ENCODE data around the gene HOXD10.

HOXD10 gene

DNA sequence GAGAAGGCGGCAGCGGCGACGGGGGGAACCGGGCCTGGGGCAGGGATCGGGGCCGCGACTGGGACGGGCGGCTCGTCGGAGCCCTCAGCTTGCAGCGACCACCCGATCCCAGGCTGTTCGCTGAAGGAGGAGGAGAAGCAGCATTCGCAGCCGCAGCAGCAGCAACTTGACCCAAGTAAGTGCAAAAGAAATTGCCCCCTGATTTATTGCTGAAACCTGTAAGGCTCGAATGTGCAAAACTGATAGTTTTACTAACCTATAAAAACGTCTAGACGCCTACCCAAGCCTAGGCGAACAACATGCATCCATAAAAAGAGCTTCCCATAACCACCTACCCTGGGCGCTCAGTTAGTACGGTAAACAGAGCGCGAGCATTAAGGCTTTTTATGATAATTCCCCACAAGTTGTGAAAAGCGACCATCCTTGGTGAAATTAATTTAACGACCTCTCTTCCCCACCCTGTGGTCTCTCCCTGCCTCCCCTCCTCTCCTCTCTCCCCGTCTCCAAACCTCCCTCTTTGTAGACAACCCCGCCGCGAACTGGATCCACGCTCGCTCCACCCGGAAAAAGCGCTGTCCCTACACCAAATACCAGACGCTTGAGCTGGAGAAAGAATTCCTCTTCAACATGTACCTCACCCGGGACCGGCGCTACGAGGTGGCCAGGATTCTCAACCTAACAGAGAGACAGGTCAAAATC is 7.0 kb downstream of the HOXD10 start:
- FAIRE-seq: no peak

DNA sequence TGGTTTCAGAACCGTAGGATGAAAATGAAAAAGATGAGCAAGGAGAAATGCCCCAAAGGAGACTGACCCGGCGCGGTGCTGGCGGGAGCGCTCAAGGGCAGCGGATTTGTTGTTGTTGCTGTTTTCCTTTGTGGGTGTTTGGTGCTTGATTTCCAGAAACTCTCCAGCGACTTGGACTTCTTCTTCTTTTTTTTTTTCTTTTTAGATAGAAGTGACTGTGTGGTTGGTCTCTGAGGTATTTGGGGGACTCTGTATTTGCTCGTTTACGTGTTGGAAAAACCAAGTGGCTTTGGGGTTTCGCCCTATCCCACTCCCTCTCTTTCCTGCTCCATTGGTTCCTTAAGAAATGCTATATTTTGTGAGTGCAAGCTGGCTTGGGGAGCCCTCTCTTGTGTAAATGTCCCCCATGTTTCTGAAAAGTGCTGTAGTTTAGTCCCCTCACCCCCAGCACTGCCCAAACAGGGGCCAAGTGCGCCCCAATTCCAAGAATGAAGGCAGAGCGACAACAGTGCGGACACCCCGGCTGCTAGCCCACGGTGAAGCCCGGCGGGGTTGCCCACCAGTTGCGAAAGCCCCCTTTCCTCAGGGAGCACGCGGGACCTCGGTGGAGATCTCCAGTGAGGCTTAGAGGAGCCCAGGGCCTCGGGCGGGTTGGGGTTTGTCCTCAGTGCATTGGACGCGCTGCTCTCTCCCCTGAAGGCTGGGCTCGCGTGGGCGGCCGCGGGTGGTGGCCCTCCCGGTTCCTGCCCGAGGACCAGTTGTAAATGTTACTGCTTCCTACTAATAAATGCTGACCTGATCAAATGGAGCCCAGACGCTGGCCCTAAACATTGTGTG is 7.8 kb downstream of the HOXD10 start:
- no peak for FAIRE-seq

GRCh38 chr2:176124947-176125771 is 8.6 kb downstream of the HOXD10 start:
- no peak for FAIRE-seq

DNA sequence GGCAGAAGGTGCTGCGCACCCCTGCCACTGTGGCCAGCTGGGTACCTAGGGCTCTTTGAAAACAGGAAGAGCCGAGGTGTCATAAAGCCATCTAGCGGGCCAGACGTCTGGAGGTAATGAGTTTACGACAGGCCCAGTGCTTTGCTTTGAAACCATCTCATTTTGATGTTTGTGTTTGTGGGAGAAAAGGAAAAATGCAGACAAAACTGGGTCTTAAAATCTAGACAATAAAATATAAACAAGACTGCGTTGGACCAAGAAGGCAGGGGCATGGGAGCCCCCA is 9.1 kb downstream of the HOXD10 start:
- FAIRE-seq: no peak

GRCh38 chr2:176126929-176127773 is 10.6 kb downstream of the HOXD10 start:
- peak; percentile 36 for FAIRE-seq

DNA sequence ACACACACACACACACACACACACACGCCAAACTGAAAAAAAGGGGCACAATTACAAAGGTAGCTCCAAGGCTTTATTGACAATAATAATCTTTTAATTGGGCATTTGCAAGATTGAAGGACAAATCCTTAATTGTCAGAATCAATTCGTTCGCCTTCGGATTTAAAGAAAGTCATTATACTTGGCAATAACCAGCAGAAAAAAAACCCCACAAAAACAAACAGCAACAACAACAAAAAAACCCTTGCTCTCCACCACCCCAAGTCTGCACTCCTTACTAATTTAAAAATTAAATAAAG is 11.1 kb downstream of the HOXD10 start:
- no peak for FAIRE-seq

GRCh38 chr2:176128172-176128981 is 11.8 kb downstream of the HOXD10 start:
- FAIRE-seq: no peak

DNA sequence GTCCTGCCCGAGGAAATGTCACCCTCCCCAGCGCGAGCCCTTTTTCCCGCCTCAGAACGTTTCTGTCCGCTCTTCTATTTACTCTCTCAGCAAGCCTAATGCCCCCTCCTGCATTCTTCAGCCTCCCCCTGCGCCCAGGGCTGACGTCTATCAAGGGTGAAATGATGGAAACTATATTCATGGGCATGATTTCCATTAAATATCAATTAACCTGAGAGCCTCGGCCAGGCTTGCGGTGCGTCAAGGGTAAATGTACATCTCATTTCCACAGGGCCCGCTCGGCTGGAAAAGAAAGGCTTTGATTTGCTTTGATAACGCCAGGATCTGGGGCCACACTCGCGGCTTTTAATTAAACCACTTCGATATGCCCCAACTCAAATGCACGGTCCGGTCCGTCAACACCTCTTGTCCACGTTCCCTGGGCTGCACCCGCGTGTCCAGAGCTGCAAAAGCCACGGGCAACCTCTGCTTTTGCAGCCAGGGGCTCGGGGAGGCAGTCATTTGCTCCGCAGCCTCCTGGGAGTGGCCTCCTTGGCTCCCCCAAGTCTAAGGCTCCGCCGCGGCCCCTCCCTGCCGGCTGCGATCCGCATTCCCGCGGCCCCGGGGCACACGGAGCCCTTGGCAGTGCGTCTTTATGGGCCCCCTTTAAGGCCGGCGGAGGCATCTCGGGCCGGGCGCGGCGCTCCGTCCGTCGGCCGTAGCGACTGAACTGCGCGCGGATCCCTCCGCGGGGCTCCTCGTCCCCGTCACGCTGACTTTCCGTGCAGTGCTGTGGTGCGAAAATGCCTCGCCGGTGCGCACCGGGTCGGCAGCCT is 12.6 kb downstream of the HOXD10 start, which contains the start of gene HOXD8:
HOXD8 (plus strand) TSS at position 724 of the 815 bp plus-strand sequence. CDS start 662 bp downstream, outside the sequence.
- no peak for FAIRE-seq

DNA sequence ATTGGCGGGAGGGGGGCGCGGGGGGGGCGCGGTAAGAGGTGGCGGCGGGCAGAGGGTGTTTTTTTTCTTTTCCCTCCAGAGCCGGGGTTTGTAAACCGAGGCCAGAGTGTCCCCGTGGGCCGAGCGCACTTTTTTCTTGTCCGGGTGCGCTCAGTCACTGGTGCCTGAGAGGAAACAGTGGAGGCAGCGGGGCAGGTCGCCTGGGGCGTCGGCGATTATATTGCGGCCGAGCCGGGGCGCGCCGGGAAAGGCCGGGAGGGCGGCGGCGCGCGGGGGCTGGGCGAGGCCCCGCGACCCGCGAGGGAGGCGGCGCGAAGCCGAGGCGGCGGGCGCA is 13.2 kb downstream of the HOXD10 start:
- no peak for FAIRE-seq

DNA sequence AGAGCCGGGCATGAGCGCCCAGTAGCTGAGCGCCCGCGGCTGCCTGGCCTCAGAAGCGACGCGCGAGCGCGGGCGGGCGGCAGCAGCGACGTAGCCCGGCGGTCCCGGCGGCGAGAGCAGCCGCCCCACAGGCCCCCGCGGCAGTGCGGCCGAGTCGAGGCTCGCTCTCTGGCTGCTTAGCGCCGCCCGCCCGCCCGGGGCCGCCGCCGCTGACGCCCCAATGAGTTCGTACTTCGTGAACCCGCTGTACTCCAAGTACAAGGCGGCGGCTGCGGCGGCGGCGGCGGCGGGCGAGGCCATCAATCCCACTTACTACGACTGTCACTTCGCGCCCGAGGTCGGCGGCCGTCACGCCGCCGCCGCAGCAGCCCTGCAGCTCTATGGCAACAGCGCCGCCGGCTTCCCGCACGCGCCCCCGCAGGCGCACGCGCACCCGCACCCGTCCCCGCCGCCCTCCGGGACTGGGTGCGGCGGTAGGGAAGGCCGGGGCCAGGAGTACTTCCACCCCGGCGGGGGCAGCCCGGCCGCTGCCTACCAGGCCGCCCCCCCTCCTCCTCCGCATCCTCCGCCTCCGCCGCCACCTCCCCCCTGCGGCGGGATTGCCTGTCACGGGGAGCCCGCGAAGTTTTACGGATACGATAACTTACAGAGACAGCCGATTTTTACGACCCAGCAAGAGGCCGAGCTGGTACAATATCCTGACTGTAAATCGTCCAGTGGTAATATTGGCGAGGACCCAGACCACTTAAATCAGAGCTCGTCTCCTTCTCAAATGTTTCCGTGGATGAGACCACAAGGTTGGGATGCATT is 13.8 kb downstream of the HOXD10 start:
- FAIRE-seq: no peak

- FAIRE-seq: no peak
Measured at GRCh38 chr2:176130957-176131847, 14.6 kb downstream of the HOXD10 start.

- no peak for FAIRE-seq
Measured at GRCh38 chr2:176131848-176132158, 15.2 kb downstream of the HOXD10 start.

- FAIRE-seq: no peak
Measured at GRCh38 chr2:176132205-176133171, 15.9 kb downstream of the HOXD10 start.

- FAIRE-seq: no peak
Measured at GRCh38 chr2:176133389-176133788, 16.8 kb downstream of the HOXD10 start.

- FAIRE-seq: no peak
Measured at GRCh38 chr2:176134035-176134434, 17.5 kb downstream of the HOXD10 start.

DNA sequence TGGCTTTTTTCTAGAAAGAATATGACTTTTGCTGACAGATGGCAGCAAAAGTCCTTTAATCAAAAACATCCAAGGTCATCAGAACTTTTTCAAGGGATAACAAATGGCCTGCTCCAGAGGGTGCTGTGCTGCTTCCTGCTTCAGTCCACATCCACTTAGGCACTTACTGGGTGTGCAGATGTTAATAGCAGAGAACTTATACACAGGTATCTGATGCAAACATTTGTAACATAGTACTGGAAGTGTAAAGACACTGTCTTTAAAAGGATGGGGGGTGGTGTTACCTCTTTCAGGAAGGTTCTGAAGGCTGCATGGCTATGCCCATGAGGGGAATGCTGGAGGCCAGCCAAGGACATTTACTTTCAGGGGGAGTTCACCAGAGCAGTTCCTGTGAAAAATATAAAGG is 18.5 kb downstream of the HOXD10 start:
- FAIRE-seq: no peak

DNA sequence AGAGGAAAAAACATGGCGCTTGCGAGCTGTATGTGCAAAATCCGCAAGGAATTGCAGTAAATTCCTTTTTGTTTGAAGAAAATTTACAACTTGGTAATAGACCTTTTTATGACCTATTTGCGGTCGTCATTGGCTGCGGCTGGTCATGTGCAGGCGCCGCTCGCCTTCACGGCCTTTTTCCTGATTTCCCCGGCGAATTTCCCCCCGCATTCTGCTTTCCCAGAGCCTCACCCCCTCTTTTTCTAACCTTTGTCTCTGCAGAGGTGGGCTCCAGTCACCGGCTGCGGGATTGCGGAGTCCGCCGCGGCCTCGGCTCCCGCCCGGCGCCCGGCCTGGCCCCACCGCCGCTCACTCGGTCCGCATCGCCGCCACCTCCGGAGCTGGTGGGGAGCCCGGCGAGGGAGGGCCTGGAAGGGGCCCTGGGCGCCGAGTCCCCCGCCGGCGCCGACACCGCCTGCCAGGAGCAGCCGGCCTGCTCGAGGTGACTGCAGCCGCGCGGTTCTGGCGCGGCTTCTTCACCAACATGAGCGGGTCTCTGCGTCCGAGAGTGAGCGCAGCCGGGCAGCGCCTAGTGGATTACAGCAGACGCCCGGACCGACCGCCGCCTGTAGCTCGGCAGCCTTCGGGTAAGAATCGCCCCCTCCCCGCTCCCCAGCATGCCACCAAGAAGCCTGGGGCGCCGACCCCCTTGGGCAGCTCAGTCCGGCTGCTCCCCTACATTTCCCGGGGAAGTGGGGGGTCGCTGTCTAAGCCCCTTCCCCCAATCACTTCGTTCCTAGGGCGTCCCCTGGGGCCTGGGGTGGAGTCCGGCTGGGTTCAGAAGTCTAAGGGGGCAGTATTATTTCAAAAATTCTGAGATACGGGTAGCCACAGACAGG is 20.0 kb downstream of the HOXD10 start:
- no peak for FAIRE-seq

All from colon (tissue), 2 donors.